CD4-positive, alpha-beta memory T cell (primary cell): ENCODE measurements around the gene ANKRD24. TPM values are rescaled to one million over a fixed set of nuclear protein-coding genes. Genes with fewer than 3 reads are reported as not detected.

Source experiments
- CTCF ChIA-PET: fragments of 350-600 bp; sonication (Branson Sonifier 250); formaldehyde crosslinking; loops from one replicate; lab custom pipeline; 2021; ENCODE audit warnings: inconsistent platforms; ENCODE audit not compliant: partially characterized antibody; lab: Charles Lee
- POLR2A ChIA-PET: fragments of 350-600 bp; sonication (Branson Sonifier 250); formaldehyde crosslinking; loops from one replicate; lab custom pipeline; 2021; ENCODE audit not compliant: partially characterized antibody; lab: Charles Lee
- DNase-seq, 5 donors: peaks; one replicate each; pipeline versions ENCODE4 v3.0.0 to v3.0.0-alpha.2; 2020 to 2022; ENCODE audit warnings: mixed read lengths in 1 of 5
- H3K27ac ChIP-seq: one replicate; pipeline ENCODE4 v1.7.0; 2013; ENCODE audit warnings: low read depth, low read length
- H3K27me3 ChIP-seq: 2 replicates; pipeline ENCODE4 v1.7.0; 2013; ENCODE audit warnings: mild to moderate bottlenecking, low read length, moderate library complexity; ENCODE audit not compliant: insufficient read depth
- H3K36me3 ChIP-seq: 2 replicates; pipeline ENCODE4 v1.7.0; 2013; ENCODE audit warnings: mild to moderate bottlenecking, low read length, moderate library complexity; ENCODE audit not compliant: insufficient read depth
- H3K4me1 ChIP-seq: 2 replicates; pipeline ENCODE4 v1.7.0; 2013; ENCODE audit warnings: mild to moderate bottlenecking, low read length, moderate library complexity; ENCODE audit not compliant: insufficient read depth
- H3K4me3 ChIP-seq, 2 donors: one replicate each; pipeline ENCODE4 v1.7.0; 2013; ENCODE audit warnings: low read length in 2 of 2, mild to moderate bottlenecking in 1 of 2
- H3K9me3 ChIP-seq, 2 donors: one replicate each; pipeline ENCODE4 v1.7.0; 2013; ENCODE audit warnings: low read length in 2 of 2, control low read depth in 1 of 2; ENCODE audit not compliant: control insufficient read depth in 1 of 2
- H3K27ac Mint-ChIP-seq, 7 donors: one replicate each; pipeline ENCODE4 v1.8.0; 2020 to 2021; ENCODE audit warnings: mixed read lengths in 7 of 7, mild to moderate bottlenecking in 6 of 7, inconsistent platforms in 3 of 7, moderate library complexity in 3 of 7
- H3K27me3 Mint-ChIP-seq, 2 donors: one replicate each; pipeline ENCODE4 v1.8.0; 2020 to 2021; ENCODE audit warnings: mixed read lengths in 2 of 2
- H3K36me3 Mint-ChIP-seq, 2 donors: one replicate each; pipeline ENCODE4 v1.8.0; 2020 to 2021; ENCODE audit warnings: mixed read lengths in 2 of 2, inconsistent platforms in 1 of 2, mild to moderate bottlenecking in 1 of 2
- H3K4me1 Mint-ChIP-seq, 4 donors: one replicate each; pipeline ENCODE4 v1.8.0; 2020 to 2021; ENCODE audit warnings: mixed read lengths in 4 of 4, mild to moderate bottlenecking in 1 of 4
- H3K4me3 Mint-ChIP-seq, 8 donors: one replicate each; pipeline ENCODE4 v1.8.0; 2020 to 2021; ENCODE audit warnings: mixed read lengths in 8 of 8, mild to moderate bottlenecking in 7 of 8, moderate library complexity in 6 of 8, inconsistent platforms in 3 of 8
- H3K9me3 Mint-ChIP-seq, 8 donors: one replicate each; pipeline ENCODE4 v1.8.0; 2020 to 2021; ENCODE audit warnings: mixed read lengths in 8 of 8, mild to moderate bottlenecking in 5 of 8, inconsistent platforms in 3 of 8, moderate library complexity in 1 of 8
- intact Hi-C: fragments of 100-400 bp; cut with micrococcal nuclease; formaldehyde crosslinking; loops from one replicate; pipeline ENCODE4 v1.15.1; 2023
- polyA plus RNA-seq, 2 donors: library from polyadenylated mRNA; unstranded; fragments of 300-500 nt; fragmentation: Illumina TruSeq; gene quantifications; one replicate each; pipeline ENCODE4 v1.2.3, GENCODE V29; 2021
- total RNA-seq, 2 experiments: library from RNA; stranded (reverse); gene quantifications; one replicate each; pipeline ENCODE4 v1.2.3, GENCODE V29; 2021

Gene ANKRD24
- total and polyA plus RNA-seq, 4 experiments from 2014 or later, result 0.20 to 2.9 (median 1.9) TPM; not detected in 1

DNA sequence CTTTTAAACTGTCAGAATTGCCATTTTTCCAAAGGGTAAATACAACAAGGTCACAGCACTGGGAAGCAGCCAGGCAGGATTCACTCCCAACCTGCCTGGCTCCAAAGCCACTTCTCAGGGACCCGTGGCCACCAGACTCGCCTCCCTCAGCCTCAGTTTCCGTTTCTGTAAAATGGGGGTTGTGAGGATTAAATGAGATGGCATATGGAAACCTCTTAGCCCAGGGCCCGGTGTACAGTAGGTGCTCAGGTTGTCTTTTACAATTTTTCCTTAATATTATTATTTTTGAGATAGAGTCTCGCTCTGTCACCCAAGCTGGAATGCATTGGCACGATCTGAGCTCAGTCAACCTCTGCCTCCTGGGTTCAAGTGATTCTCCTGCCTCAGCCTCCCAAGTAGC lies 74.5 kb downstream of the ANKRD24 start:
- peaks cover 46 to 60% of the 10 kb centered on the region in 2 donors for H3K36me3 Mint-ChIP-seq
- H3K27ac ChIP-seq, result no peak overlapping the region
- H3K27me3 ChIP-seq, result no peaks in the 10 kb centered on the region
- intact Hi-C loops, result no loop called here
- H3K4me3 Mint-ChIP-seq, result no peak overlapping the region
- peaks cover 0 to 4% (median 3%) of the 10 kb centered on the region in 4 donors for H3K4me1 Mint-ChIP-seq
- ChIA-PET POLR2A (no interaction called here), CTCF (interaction anchor here (1.4 kb wide), 1 partner anchor 10 kb away, joined by 10 read pairs; no protein-coding TSS in a partner anchor)
- peak overlapping the region in 1 of 7 donors; percentile 38 for H3K27ac Mint-ChIP-seq
- peaks cover 0 to 5% (median 0%) of the 10 kb centered on the region in 8 donors for H3K9me3 Mint-ChIP-seq
- no peak overlapping the region for H3K4me3 ChIP-seq
- H3K9me3 ChIP-seq, result no peaks in the 10 kb centered on the region
- DNase-seq, result no peak
- H3K4me1 ChIP-seq, result no peaks in the 10 kb centered on the region
- no peaks in the 10 kb centered on the region for H3K27me3 Mint-ChIP-seq
- H3K36me3 ChIP-seq, result peaks cover 45% of the 10 kb centered on the region

- H3K9me3 Mint-ChIP-seq, result peaks cover 0 to 3% (median 0%) of the 10 kb centered on the region in 8 donors
- H3K4me3 Mint-ChIP-seq, result no peak overlapping the region
- H3K27me3 Mint-ChIP-seq, result no peaks in the 10 kb centered on the region
- Histone ChIP-seq H3K4me3 (no peak overlapping the region), H3K4me1 (no peaks in the 10 kb centered on the region), H3K9me3 (no peaks in the 10 kb centered on the region), H3K27ac (no peak overlapping the region), H3K27me3 (no peaks in the 10 kb centered on the region), H3K36me3 (peaks cover 40% of the 10 kb centered on the region)
- CTCF ChIA-PET, result no interaction called here
- intact Hi-C loops, result no loop called here
- no peak for DNase-seq
- H3K36me3 Mint-ChIP-seq, result peaks cover 39 to 56% of the 10 kb centered on the region in 2 donors
- H3K27ac Mint-ChIP-seq, result no peak overlapping the region
- peaks cover 0 to 5% (median 3%) of the 10 kb centered on the region in 4 donors for H3K4me1 Mint-ChIP-seq
- POLR2A ChIA-PET, result no interaction called here
Observed at GRCh38 chr19:4258181-4258580, 75.7 kb downstream of the ANKRD24 start.

DNA sequence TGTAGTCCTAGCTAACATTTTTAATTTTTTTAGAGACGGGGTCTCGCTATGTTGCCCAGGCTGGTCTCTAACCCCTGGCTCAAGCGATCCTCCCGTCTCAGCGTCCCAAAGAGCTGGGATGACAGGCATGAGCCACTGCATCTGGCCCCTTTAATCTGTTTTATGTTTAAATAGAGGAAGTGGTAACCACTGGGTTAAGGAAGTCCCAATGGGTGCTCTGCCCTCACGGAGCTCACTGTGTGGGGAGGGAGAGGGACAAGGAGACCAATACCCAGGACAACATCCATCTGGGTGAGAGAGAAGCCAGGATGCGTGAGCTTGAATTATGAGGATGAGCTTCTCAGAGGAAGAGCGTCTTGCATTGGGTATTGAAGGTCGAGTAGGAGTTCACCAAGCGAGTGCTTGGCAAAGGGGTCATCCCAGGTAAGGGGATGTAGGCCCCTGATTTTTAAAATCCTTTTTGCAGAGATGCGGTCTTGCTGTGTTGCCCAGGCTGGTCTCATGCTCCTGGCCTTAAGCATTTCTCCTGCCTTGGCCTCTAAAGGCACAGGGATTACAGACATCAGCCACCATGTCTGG lies 78.2 kb downstream of the ANKRD24 start:
- intact Hi-C loops, result no loop called here
- H3K4me1 ChIP-seq, result peaks cover 7% of the 10 kb centered on the region
- no peak for DNase-seq
- no peaks in the 10 kb centered on the region for H3K9me3 ChIP-seq
- H3K36me3 ChIP-seq, result peaks cover 29% of the 10 kb centered on the region
- no peak overlapping the region for H3K4me3 Mint-ChIP-seq
- H3K27ac ChIP-seq, result no peak overlapping the region
- H3K27me3 Mint-ChIP-seq, result no peaks in the 10 kb centered on the region
- no peak overlapping the region for H3K4me3 ChIP-seq
- peaks cover 4 to 11% (median 8%) of the 10 kb centered on the region in 4 donors for H3K4me1 Mint-ChIP-seq
- ChIA-PET CTCF (no interaction called here), POLR2A (interaction anchor here (0.9 kb wide), 1 partner anchor 12 kb away, joined by 4 read pairs; no protein-coding TSS in a partner anchor)
- H3K27ac Mint-ChIP-seq, result no peak overlapping the region
- peaks cover 28 to 54% of the 10 kb centered on the region in 2 donors for H3K36me3 Mint-ChIP-seq
- H3K27me3 ChIP-seq, result no peaks in the 10 kb centered on the region
- peaks cover 0 to 1% (median 0%) of the 10 kb centered on the region in 8 donors for H3K9me3 Mint-ChIP-seq

GRCh38 chr19:4264812-4265211 lies 82.3 kb downstream of the ANKRD24 start:
- Mint-ChIP-seq H3K4me3 (peak overlapping the region in 5 of 8 donors; percentile 17 to 49 (median 29)), H3K4me1 (peaks cover 12 to 23% (median 15%) of the 10 kb centered on the region in 4 donors), H3K36me3 (peaks cover 33 to 55% of the 10 kb centered on the region in 2 donors), H3K27me3 (no peaks in the 10 kb centered on the region), H3K9me3 (peaks cover 0 to 1% (median 0%) of the 10 kb centered on the region in 8 donors), H3K27ac (peak overlapping the region; percentile 55 to 87 (median 66))
- H3K27me3 ChIP-seq, result no peaks in the 10 kb centered on the region
- H3K4me3 ChIP-seq, result no peak overlapping the region
- peak in 4 of 5 donors; percentile 18 to 36 (median 28) for DNase-seq
- peaks cover 38% of the 10 kb centered on the region for H3K36me3 ChIP-seq
- intact Hi-C loops, result no loop called here
- H3K27ac ChIP-seq, result no peak overlapping the region
- peaks cover 7% of the 10 kb centered on the region for H3K4me1 ChIP-seq
- CTCF ChIA-PET, result interaction anchor here (0.9 to 5.8 kb wide), 3 partner anchors 88 to 265 kb away, joined by 4 to 61 read pairs (median 4); no protein-coding TSS in a partner anchor
- no peaks in the 10 kb centered on the region for H3K9me3 ChIP-seq
- POLR2A ChIA-PET, result interaction anchor here (1.1 kb wide), 1 partner anchor 18 kb away, joined by 4 read pairs; the partner anchor contains the start of gene YJU2

- H3K9me3 Mint-ChIP-seq, result no peaks in the 10 kb centered on the region
- Histone ChIP-seq H3K27ac (no peak overlapping the region), H3K9me3 (no peaks in the 10 kb centered on the region), H3K4me3 (no peak overlapping the region), H3K36me3 (peaks cover 34% of the 10 kb centered on the region), H3K27me3 (no peaks in the 10 kb centered on the region), H3K4me1 (peaks cover 7% of the 10 kb centered on the region)
- H3K27me3 Mint-ChIP-seq, result no peaks in the 10 kb centered on the region
- intact Hi-C loops, result no loop called here
- H3K36me3 Mint-ChIP-seq, result peaks cover 26 to 51% of the 10 kb centered on the region in 2 donors
- H3K27ac Mint-ChIP-seq, result peak overlapping the region in 3 of 7 donors; percentile 43 to 87 (median 83)
- H3K4me1 Mint-ChIP-seq, result peaks cover 12 to 19% (median 15%) of the 10 kb centered on the region in 4 donors
- POLR2A ChIA-PET, result interaction anchor here (0.6 to 1.6 kb wide), 8 partner anchors 20 to 218 kb away, joined by 3 to 11 read pairs (median 3); partner anchors contain the start of genes MPND, SH3GL1 and YJU2
- CTCF ChIA-PET, result interaction anchor here (0.8 to 5.8 kb wide), 22 partner anchors 9 to 259 kb away, joined by 3 to 61 read pairs (median 4); partner anchors contain the start of genes CHAF1A, SH3GL1, STAP2 and YJU2
- no peak overlapping the region for H3K4me3 Mint-ChIP-seq
- DNase-seq, result no peak
Observed at GRCh38 chr19:4266253-4267000, 83.9 kb downstream of the ANKRD24 start.

- no peak overlapping the region for H3K4me3 Mint-ChIP-seq
- H3K9me3 Mint-ChIP-seq, result no peaks in the 10 kb centered on the region
- H3K27me3 Mint-ChIP-seq, result no peaks in the 10 kb centered on the region
- intact Hi-C loops, result loop anchor here (1.0 kb wide), 3 partner anchors 61 to 133 kb away; partner anchors contain the start of gene SH3GL1
- peaks cover 12 to 19% (median 15%) of the 10 kb centered on the region in 4 donors for H3K4me1 Mint-ChIP-seq
- DNase-seq, result peak; percentile 41 to 57 (median 46)
- H3K36me3 Mint-ChIP-seq, result peaks cover 30 to 51% of the 10 kb centered on the region in 2 donors
- Histone ChIP-seq H3K4me3 (no peak overlapping the region), H3K36me3 (peaks cover 30% of the 10 kb centered on the region), H3K27ac (no peak overlapping the region), H3K9me3 (no peaks in the 10 kb centered on the region), H3K27me3 (no peaks in the 10 kb centered on the region), H3K4me1 (peaks cover 7% of the 10 kb centered on the region)
- peak overlapping the region in 6 of 7 donors; percentile 22 to 93 (median 76) for H3K27ac Mint-ChIP-seq
- CTCF ChIA-PET, result interaction anchor here (0.7 to 5.8 kb wide), 25 partner anchors 9 to 258 kb away, joined by 3 to 61 read pairs (median 4); partner anchors contain the start of genes CHAF1A, STAP2 and YJU2
- POLR2A ChIA-PET, result interaction anchor here (0.6 to 1.6 kb wide), 8 partner anchors 21 to 217 kb away, joined by 3 to 11 read pairs (median 3); partner anchors contain the start of genes MPND, SH3GL1 and YJU2
Observed at GRCh38 chr19:4267101-4267900, 84.8 kb downstream of the ANKRD24 start.
